ENCODE results near the gene FEM1C. TPM values are rescaled to one million over a fixed set of nuclear protein-coding genes. Genes with fewer than 3 reads are reported as not detected.

The FEM1C gene
- total and polyA plus RNA-seq, 10 donors = 3.1 to 22.7 (median 16.9) TPM

GRCh38 chr5:115500225-115500624, 44.4 kb downstream of the FEM1C start:
- Histone ChIP-seq H3K9me3 (peaks cover 0 to 5% (median 0%) of the 10 kb centered on the region in 8 donors), H3K36me3 (no peaks in the 10 kb centered on the region), H3K4me1 (no peaks in the 10 kb centered on the region), H3K4me3 (no peak overlapping the region), H3K27me3 (replicated peaks in 1 of 7) (peaks cover 0 to 6% (median 0%) of the 10 kb centered on the region in 7 donors), H3K27ac (no peak overlapping the region)
- DNase-seq = no peak
- intact Hi-C loops (cut with DNase I; ENCODE audit: low total_unique reads) = no loop called here
- TF ChIP-seq POLR2AphosphoS5 (IDR thresholded peaks at IDR 0.05) (no peak), CTCF (IDR thresholded peaks at IDR 0.05 in 8 of 11, conservative IDR thresholded peaks at IDR 0.05 in 3 of 11) (no peak), POLR2A (IDR thresholded peaks at IDR 0.05) (no peak)

- Histone ChIP-seq H3K36me3 (no peaks in the 10 kb centered on the region), H3K27me3 (replicated peaks in 1 of 7) (peaks cover 0 to 29% (median 0%) of the 10 kb centered on the region in 7 donors), H3K4me3 (no peak overlapping the region), H3K27ac (no peak overlapping the region), H3K4me1 (peaks cover 0 to 11% (median 0%) of the 10 kb centered on the region in 6 donors), H3K9me3 (peaks cover 0 to 5% (median 0%) of the 10 kb centered on the region in 8 donors)
- intact Hi-C loops (cut with DNase I; ENCODE audit: low total_unique reads) = no loop called here
- WGBS, 5 donors = 83 to 89% (median 85%) methylated on average over 5 of the region's 5 CpGs
- DNase-seq = no peak
- TF ChIP-seq POLR2A (IDR thresholded peaks at IDR 0.05) = no peak
- TF ChIP-seq CTCF (IDR thresholded peaks at IDR 0.05 in 8 of 11, conservative IDR thresholded peaks at IDR 0.05 in 3 of 11) = no peak
- no peak for TF ChIP-seq POLR2AphosphoS5 (IDR thresholded peaks at IDR 0.05)
Observed at GRCh38 chr5:115496936-115497576, 47.5 kb downstream of the FEM1C start.

DNA sequence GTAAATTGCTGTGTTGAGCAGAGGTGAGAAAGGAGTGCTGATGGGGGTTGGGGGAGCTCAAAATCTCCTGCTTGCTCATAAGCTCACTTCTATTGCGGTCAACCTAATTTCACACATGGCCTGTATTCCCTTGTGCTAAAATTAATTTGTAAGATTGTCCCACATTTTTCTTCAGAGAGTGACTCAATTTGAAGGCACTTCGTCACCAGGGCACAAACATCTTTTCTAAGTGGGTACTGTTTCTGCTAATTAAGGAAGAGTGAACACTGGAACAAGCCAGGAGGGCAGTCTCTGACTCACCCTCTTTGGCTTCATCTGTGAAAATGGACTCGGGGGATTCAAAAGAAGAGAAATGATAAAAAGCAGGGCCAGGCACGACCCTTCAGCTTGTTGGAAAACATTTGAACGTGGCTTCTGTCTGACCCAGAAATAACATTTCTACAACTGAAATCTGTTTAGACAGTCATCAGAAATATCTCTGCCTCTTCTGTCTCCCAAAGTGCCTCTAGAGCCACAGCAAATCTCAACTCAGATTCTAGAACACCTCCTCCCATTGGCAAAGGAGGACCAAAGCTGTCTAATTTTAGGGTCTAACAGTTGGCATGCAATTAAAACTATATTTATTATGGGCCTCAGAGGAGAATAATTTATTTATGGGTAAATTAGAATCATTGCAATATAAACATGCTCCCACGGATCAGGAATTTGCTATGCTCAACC, 49.8 kb downstream of the FEM1C start:
- no peak overlapping the region for H3K27ac ChIP-seq
- H3K4me1 ChIP-seq = peaks cover 0 to 11% (median 0%) of the 10 kb centered on the region in 6 donors
- intact Hi-C loops (cut with DNase I; ENCODE audit: low total_unique reads) = no loop called here
- H3K36me3 ChIP-seq = no peaks in the 10 kb centered on the region
- 64 to 85% (median 73%) methylated on average over 6 of the region's 6 CpGs for WGBS, 5 donors
- H3K4me3 ChIP-seq = no peak overlapping the region
- H3K27me3 ChIP-seq (replicated peaks in 1 of 7) = peaks cover 0 to 31% (median 0%) of the 10 kb centered on the region in 7 donors
- no peak for DNase-seq
- TF ChIP-seq CTCF (IDR thresholded peaks at IDR 0.05 in 8 of 11, conservative IDR thresholded peaks at IDR 0.05 in 3 of 11) = no peak
- no peak for TF ChIP-seq POLR2AphosphoS5 (IDR thresholded peaks at IDR 0.05)
- TF ChIP-seq POLR2A (IDR thresholded peaks at IDR 0.05) = no peak
- H3K9me3 ChIP-seq = peaks cover 0 to 5% (median 0%) of the 10 kb centered on the region in 8 donors

DNA sequence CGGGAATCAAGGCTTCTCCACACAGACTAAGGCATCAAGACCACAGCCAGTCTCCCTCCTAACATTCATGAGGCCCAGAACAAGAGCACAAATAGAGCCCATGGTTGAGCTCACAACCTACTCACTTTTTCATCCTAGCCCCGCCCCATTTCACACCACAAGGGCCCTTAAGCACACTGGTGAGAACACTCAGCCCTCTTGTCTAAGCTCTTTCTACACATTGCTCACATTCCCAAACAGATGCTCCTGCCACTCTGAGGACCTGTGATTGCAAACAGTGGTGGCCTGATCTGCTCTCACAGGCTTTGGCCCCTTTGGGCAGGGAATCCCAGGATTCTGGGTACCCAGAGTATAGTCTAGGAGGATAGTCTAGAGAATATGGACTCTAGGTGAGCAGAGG, 54.0 kb downstream of the FEM1C start:
- TF ChIP-seq CTCF (IDR thresholded peaks at IDR 0.05 in 8 of 11, conservative IDR thresholded peaks at IDR 0.05 in 3 of 11) = no peak
- peaks cover 0 to 32% (median 0%) of the 10 kb centered on the region in 7 donors for H3K27me3 ChIP-seq (replicated peaks in 1 of 7)
- no peak overlapping the region for H3K4me3 ChIP-seq
- DNase-seq = no peak
- intact Hi-C loops (cut with DNase I; ENCODE audit: low total_unique reads) = no loop called here
- H3K4me1 ChIP-seq = peaks cover 0 to 15% (median 0%) of the 10 kb centered on the region in 6 donors
- 83 to 91% (median 86%) methylated on average over 2 of the region's 2 CpGs for WGBS, 5 donors
- H3K36me3 ChIP-seq = no peaks in the 10 kb centered on the region
- H3K27ac ChIP-seq = no peak overlapping the region
- no peaks in the 10 kb centered on the region for H3K9me3 ChIP-seq

Data from spleen (tissue), 11 donors.